BLaER1 (cell line): ENCODE data around the gene SGK2.
A peak's percentile ranks its signal among the peaks of the same experiment; 100 is the strongest.

Experiments
- H3K27ac ChIP-seq: shearing (Covaris generic); formaldehyde crosslinking; 2 replicates; pipeline ENCODE4 v1.8.1; 2022
- H3K27me3 ChIP-seq: shearing (Covaris generic); formaldehyde crosslinking; 2 replicates; pipeline ENCODE4 v1.8.1; 2022
- H3K36me3 ChIP-seq: shearing (Covaris generic); formaldehyde crosslinking; 2 replicates; pipeline ENCODE4 v1.8.1; 2022
- H3K4me1 ChIP-seq: shearing (Covaris generic); formaldehyde crosslinking; 2 replicates; pipeline ENCODE4 v1.8.1; 2022
- H3K4me2 ChIP-seq: shearing (Covaris generic); formaldehyde crosslinking; 2 replicates; pipeline ENCODE4 v1.8.1; 2022
- H3K4me3 ChIP-seq: shearing (Covaris generic); formaldehyde crosslinking; 2 replicates; pipeline ENCODE4 v1.8.1; 2022
- H3K9ac ChIP-seq: shearing (Covaris generic); formaldehyde crosslinking; 2 replicates; pipeline ENCODE4 v1.8.1; 2022
- H3K9me3 ChIP-seq: shearing (Covaris generic); formaldehyde crosslinking; 2 replicates; pipeline ENCODE4 v1.8.1; 2022
- H4K20me1 ChIP-seq: shearing (Covaris generic); formaldehyde crosslinking; 2 replicates; pipeline ENCODE4 v1.8.1; 2022
- Cebpa-rat ChIP-seq: shearing (Covaris generic); IDR thresholded peaks from 2 replicates; pipeline ENCODE4 v1.8.1; 2022

Gene SGK2

GRCh38 chr20:43558412-43559146 lies at the start of gene SGK2:
SGK2 (plus strand) TSS chr20:43559027; CDS start chr20:43566496, 7,469 bp downstream.
- Histone ChIP-seq H3K9me3 (no peaks in the 10 kb centered on the region), H3K9ac (no peak within 1 kb of the TSS), H4K20me1 (no peaks in the 10 kb centered on the region), H3K4me1 (no peaks in the 10 kb centered on the region), H3K4me3 (no peak within 1 kb of the TSS), H3K27ac (no peak within 1 kb of the TSS), H3K36me3 (no peaks in the 10 kb centered on the region), H3K4me2 (no peak within 1 kb of the TSS), H3K27me3 (no peaks in the 10 kb centered on the region)
- no peak for TF ChIP-seq Cebpa-rat

GRCh38 chr20:43511879-43512278 lies 46.9 kb upstream of the SGK2 start:
- H4K20me1 ChIP-seq = no peaks in the 10 kb centered on the region
- peaks cover 30% of the 10 kb centered on the region for H3K27me3 ChIP-seq
- peaks cover 42% of the 10 kb centered on the region for H3K4me1 ChIP-seq
- no peak overlapping the region for H3K9ac ChIP-seq
- no peak overlapping the region for H3K4me3 ChIP-seq
- 0 out of 2 replicates have a peak, but pooled peaks cover 3% of the 10 kb centered on the region for H3K36me3 ChIP-seq
- peaks cover 20% of the 10 kb centered on the region for H3K9me3 ChIP-seq
- no peak overlapping the region for H3K27ac ChIP-seq
- no peak overlapping the region for H3K4me2 ChIP-seq
- no peak for TF ChIP-seq Cebpa-rat

GRCh38 chr20:43513372-43513930 lies 45.4 kb upstream of the SGK2 start:
- H3K9ac ChIP-seq = peak overlapping the region; percentile 65; the same call in 1 of the 2 replicates
- H3K27ac ChIP-seq = no peak overlapping the region
- H3K4me3 ChIP-seq = peak overlapping the region; percentile 73
- peaks cover 33% of the 10 kb centered on the region for H3K4me1 ChIP-seq
- H3K27me3 ChIP-seq = peaks cover 15% of the 10 kb centered on the region
- H3K9me3 ChIP-seq = peaks cover 8% of the 10 kb centered on the region; the same call in 1 of the 2 replicates
- H3K36me3 ChIP-seq = peaks cover 16% of the 10 kb centered on the region; the same call in 1 of the 2 replicates
- TF ChIP-seq Cebpa-rat = no peak
- H4K20me1 ChIP-seq = no peaks in the 10 kb centered on the region
- H3K4me2 ChIP-seq = peak overlapping the region; percentile 73

GRCh38 chr20:43513931-43514647 lies 44.7 kb upstream of the SGK2 start:
- Histone ChIP-seq H3K4me1 (peaks cover 26% of the 10 kb centered on the region), H3K9ac (peak overlapping the region; percentile 75), H4K20me1 (no peaks in the 10 kb centered on the region), H3K27me3 (peaks cover 8% of the 10 kb centered on the region), H3K4me2 (peak overlapping the region; percentile 81), H3K36me3 (peaks cover 22% of the 10 kb centered on the region), H3K4me3 (peak overlapping the region; percentile 73), H3K27ac (peak overlapping the region; percentile 60), H3K9me3 (peaks cover 8% of the 10 kb centered on the region; the same call in 1 of the 2 replicates)
- no peak for TF ChIP-seq Cebpa-rat

GRCh38 chr20:43514648-43514999 lies 44.2 kb upstream of the SGK2 start:
- Histone ChIP-seq H3K4me3 (peak overlapping the region; percentile 73), H4K20me1 (no peaks in the 10 kb centered on the region), H3K27me3 (0 out of 2 replicates have a peak, but pooled peaks cover 4% of the 10 kb centered on the region), H3K9ac (peak overlapping the region; percentile 75), H3K27ac (peak overlapping the region; percentile 60), H3K36me3 (peaks cover 26% of the 10 kb centered on the region), H3K4me1 (peaks cover 24% of the 10 kb centered on the region), H3K9me3 (peaks cover 12% of the 10 kb centered on the region), H3K4me2 (peak overlapping the region; percentile 81)
- TF ChIP-seq Cebpa-rat = no peak

DNA sequence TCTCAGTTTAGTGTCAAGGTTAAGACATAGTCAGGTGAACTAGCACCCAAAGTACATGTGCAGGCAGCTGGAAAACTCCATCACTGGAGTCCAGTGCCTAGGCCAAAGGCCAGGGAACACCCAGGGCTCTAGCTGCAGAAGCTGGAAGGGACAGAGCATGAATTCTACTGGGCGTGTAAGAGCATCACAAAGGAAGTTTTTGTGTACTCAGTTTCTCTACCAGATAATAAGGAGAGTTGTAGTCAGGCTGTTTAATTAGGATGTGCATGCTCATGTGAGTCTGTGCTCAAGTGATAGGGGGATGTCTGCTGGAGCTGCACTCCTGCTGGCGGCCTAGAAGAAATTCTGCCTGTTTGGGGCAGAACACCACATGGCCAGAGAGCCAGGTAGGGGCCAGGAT lies 43.2 kb upstream of the SGK2 start:
- peak overlapping the region; percentile 73 for H3K4me3 ChIP-seq
- H3K4me2 ChIP-seq = peak overlapping the region; percentile 81
- TF ChIP-seq Cebpa-rat = no peak
- H3K4me1 ChIP-seq = peaks cover 24% of the 10 kb centered on the region
- no peaks in the 10 kb centered on the region for H4K20me1 ChIP-seq
- H3K27me3 ChIP-seq = no peaks in the 10 kb centered on the region
- H3K9ac ChIP-seq = 0 out of 2 replicates have a peak overlapping the region, but pooled peaks have one; percentile 75
- H3K36me3 ChIP-seq = peaks cover 29% of the 10 kb centered on the region
- H3K9me3 ChIP-seq = peaks cover 21% of the 10 kb centered on the region
- no peak overlapping the region for H3K27ac ChIP-seq

DNA sequence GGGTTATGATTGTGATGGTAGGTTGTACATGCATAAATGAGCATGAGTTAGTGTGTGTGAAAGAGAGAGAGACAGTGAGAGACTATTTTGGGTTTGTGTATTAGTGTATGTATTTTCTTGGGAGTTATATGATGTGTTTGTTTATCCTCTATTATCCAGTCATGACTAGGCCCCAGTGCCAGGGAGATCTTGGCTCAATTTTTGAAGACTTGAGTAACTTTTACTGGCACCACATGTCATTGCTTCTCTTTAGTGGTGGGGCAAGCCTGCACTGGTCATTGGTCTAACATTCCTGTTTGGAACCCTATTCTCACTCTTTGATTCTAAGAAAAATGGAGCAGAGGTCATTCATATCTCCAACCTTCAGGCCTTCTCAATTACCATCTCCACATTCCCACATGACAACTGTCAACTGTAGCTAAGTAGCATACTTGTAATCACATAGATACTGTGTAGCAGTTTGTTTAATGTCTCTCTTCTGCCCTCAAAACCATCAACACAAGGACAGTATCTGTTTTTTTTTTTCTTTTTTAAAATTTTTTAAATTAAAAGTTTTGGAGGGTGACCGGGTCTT lies 42.5 kb upstream of the SGK2 start:
- TF ChIP-seq Cebpa-rat = no peak
- Histone ChIP-seq H3K9me3 (peaks cover 21% of the 10 kb centered on the region), H3K4me3 (no peak overlapping the region), H3K9ac (no peak overlapping the region), H3K4me1 (peaks cover 24% of the 10 kb centered on the region), H4K20me1 (no peaks in the 10 kb centered on the region), H3K27me3 (no peaks in the 10 kb centered on the region), H3K27ac (no peak overlapping the region), H3K36me3 (peaks cover 29% of the 10 kb centered on the region), H3K4me2 (peak overlapping the region; percentile 81; the same call in 1 of the 2 replicates)

DNA sequence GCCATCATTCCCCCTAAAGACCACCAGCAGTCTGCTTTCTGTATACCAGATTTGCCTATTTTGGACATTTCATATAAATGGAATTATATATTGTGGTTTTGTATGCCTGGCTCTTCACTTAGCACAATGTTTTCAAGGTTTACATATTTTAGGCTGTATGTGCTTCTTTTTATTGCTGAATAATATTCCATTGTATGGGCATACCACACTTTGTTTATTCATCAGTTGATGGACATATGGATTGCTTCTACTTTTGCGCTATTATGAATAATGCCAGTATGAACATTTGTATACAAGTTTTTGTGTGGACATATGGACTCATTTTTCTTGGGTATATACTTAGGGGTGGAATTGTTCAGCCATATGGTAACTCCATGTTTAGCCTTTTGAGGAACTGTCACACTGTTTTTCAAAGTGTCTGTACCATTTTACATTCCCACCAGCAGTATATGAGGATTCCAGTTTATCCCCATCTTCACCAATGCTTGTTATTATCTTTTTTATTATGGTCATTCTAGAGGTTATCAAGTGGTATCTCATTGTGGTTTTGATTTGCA lies 38.7 kb upstream of the SGK2 start:
- H3K27ac ChIP-seq = no peak overlapping the region
- H3K36me3 ChIP-seq = peaks cover 29% of the 10 kb centered on the region
- no peaks in the 10 kb centered on the region for H3K27me3 ChIP-seq
- no peak overlapping the region for H3K4me2 ChIP-seq
- H3K4me3 ChIP-seq = no peak overlapping the region
- no peak overlapping the region for H3K9ac ChIP-seq
- H4K20me1 ChIP-seq = no peaks in the 10 kb centered on the region
- peaks cover 21% of the 10 kb centered on the region for H3K9me3 ChIP-seq
- TF ChIP-seq Cebpa-rat = no peak
- peaks cover 14% of the 10 kb centered on the region for H3K4me1 ChIP-seq

- TF ChIP-seq Cebpa-rat = no peak
- Histone ChIP-seq H3K27ac (no peak overlapping the region), H3K9me3 (peaks cover 5% of the 10 kb centered on the region; the same call in 1 of the 2 replicates), H3K4me1 (no peaks in the 10 kb centered on the region), H4K20me1 (no peaks in the 10 kb centered on the region), H3K4me2 (no peak overlapping the region), H3K4me3 (no peak overlapping the region), H3K27me3 (no peaks in the 10 kb centered on the region), H3K36me3 (peaks cover 18% of the 10 kb centered on the region), H3K9ac (no peak overlapping the region)
These were observed 33.8 kb upstream of the SGK2 start for GRCh38 chr20:43525021-43525420.
